ENCODE measurements around the gene ITGB2.

ITGB2 gene

DNA sequence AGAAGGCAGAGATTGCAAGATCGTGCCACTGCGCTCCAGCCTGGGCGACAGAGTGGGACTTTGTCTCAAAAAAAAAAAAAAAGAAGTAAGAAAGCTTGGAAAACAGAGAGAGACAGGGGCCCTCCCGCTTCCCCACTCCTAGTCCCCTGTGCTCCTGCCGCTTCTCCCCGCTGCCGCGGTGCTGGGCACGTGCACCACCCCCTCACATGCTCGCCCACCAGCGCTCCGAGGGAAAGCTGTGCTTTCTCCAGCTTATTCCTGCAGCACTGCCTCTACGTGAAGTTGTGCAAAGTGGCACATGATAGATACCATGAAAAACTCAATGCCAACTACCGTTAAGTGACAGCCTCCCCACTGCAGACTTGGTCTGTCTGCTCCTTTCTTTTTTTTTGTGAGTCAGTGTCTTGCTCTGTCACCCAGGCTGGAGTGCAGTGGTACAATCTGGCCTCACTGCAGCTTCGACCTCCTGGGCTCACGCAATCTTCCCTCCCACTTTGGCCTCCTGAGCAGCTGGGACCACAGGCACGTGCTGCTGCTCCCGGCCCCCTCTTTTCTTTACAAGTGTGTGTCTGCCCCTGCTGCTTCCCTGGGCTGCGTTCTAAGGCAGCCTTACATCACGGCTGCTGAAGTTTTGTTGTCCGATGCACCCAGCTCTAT is 34.6 kb upstream of the ITGB2 start:
- no peak for DNase-seq (ENCODE audit: low spot score)

DNA sequence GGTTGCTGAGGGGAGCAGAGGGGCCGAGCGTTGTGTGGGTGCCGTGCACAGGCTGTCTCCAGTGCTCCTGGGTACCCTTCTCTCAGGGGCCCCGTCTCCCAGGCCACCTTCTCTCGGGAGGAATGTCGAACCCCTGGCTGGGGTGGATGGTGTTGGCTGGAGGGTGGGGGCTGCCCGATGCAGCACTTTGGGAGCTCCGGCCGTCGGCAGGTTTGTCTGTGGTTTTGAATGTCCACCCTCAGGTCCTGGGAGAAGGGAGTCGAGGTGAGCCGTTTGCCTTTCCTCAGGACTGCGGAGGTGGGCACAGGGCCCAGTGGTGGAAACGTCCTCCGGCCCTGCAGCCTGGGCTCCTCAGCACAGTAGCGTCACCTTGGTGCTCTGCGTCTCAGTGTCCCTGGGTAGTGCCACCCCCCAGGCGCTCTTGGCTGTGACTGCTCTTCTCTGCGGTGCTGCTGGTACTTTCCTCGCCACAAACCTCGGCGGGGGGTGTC is 33.6 kb upstream of the ITGB2 start:
- DNase-seq (ENCODE audit: low spot score) = no peak

DNA sequence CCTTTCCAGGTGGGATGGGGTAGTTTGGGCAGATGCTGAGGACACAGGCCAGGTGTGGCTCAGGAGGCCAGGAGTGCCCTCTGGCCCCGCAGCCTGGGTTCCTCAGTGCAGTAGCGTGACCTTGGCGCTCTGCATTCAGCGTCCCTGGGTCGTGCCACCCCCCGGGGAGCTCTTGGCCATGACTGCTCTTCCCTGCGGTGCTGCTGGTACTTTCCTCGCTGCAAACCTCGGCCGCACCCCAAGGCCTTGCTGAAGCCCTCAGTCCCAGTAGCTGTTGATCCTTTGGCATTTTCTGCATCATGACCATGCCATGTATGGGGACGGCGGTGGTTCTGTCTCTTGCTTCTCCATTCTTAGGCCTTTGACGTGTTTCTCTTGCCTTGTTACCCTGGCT is 32.9 kb upstream of the ITGB2 start:
- DNase-seq (ENCODE audit: low spot score) = no peak

DNA sequence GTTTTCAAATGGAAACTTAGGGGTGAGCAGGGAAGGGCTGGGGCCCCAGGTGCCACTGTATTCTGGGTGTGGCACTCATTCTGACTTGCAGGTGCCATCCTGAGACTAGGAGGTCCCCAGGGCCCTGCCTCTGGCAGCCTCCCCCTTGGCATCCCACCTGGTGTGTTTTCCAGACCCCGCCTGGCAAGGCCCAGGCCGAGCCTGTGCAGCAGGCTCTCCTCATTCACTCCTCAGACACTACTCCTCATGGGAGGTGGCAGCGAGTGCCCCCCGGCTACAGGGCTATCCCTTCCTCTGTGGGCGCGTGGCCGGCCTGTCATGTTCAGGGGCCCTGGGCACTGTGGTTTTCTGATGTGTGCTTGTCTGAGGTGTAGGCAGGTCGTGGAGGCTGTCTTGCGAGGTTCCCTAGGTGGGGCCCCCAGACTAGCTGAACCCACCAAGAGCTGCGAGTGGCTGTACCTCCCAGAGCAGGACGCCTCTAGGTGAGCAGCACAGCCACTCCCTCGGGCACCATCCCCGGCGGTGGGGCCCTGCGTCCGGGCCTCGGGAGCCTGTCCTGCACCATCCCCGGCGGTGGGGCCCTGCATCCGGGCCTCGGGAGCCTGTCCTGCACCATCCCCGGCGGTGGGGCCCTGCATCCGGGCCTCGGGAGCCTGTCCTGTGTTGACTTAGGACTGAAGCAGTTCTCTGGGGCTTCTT is 32.4 kb upstream of the ITGB2 start:
- no peak for DNase-seq (ENCODE audit: low spot score)

DNA sequence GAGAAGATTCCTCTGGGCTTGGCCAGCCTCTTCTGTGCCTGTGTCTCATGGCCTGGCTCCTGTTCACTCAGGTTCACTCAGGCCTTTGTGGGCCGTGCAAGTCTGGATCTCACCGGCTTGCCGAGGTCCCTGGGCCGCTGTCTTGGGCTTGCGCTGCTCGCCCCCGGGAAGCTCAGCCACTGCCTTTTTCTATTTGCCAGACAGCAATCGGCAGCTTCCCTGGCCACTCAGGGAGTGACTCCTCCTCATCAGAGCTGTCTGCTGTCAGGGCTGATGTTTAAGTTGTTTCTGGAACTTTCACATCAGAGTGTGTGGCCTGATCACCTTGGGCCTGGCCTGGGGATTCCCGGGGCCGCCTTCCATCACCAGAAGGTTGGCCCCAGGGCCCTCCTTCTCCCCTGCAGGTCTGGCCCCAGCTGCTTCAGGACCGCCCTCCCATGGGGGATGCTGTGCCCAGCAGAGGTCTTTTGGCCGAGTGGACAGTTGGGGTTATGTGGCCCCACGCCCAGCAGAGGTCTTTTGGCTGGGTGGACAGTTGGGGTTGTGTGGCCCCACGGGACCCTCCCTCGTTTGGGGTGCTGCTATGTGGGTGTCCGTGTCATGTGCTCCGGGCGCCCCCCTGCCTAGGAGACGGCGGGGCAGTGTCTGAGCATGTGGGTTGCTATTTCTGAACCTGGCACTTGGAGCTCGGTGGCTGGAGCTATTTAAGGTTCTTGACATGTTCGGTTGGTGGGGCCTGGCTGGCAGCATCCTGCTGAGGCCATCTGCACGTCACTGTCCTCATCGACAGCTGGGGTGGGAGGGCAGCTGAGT is 31.6 kb upstream of the ITGB2 start:
- no peak for DNase-seq (ENCODE audit: low spot score)

DNA sequence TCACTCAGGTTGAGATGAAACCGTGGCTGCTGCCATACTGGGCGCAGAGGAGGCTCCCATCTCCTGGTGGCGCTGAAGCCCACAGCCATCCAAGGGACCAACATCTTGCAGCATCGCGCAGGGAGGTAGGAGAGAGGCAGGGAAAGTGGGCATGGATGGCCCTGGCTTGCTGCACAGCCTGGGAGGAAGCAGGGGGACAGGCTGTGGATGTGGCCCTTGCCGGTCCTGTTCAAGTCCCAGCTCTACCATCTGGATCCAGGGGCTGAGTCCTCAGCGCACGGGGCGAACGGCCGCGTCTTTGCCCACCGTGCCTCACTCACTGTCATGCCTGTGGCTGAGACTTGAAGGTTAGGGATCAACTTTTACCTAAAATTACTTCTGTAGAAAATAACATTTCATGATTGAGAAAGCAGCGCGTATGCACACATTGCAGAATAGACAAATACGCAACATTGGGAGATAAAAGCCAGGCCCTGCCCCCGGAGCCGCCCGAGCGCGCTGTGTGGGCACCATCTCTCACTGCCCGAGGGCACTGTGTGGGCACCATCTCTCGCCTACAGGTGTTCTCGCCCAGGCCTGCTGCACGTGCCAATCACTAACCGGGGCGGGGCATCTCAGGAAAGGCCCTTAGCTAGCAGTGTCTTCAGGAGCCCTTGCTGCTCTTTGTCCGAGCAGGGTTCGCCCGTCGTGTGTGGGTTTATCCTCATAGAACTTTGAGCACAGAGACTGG is 30.7 kb upstream of the ITGB2 start:
- DNase-seq (ENCODE audit: low spot score) = no peak

DNA sequence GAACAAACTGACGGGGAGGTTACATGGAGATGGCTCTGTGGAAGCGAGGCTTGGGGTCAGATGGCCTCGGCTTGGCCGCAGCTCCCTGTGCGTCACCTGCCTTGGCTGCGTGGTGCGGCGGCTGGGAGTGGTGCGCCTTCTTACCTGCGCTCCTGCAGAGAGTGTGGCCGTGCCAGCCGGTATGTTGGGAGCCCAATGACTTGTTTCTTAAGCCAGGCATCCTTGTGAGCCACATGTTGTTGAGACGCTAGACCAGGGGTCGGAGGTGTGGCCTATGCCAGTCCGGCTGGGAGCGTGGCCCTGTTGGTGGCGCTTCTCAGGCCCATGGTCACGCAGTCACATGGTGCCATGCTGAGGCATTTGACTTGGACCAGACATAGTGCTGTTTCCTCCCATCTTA is 29.7 kb upstream of the ITGB2 start:
- DNase-seq (ENCODE audit: low spot score) = no peak

DNA sequence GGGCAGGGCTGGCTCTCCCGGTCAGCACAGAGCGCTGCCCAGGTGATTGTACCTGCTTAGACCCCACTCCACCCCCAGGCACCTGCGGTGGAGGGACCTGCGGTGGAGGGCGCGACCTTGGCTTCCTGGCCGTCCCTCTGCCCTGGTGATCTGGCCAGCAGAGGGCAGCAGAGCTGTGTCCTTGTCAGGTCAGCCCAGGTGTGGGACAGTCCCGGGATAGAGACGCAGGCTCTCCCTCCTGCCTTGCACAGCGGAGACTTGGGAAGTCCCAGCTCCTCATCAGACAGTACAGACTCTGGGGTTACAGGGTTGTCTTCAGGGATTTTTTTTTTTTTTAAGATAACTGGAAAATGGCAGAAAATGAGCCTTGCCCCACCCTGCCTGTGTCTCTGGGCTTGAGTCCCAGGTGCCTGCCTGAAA is 29.1 kb upstream of the ITGB2 start:
- peak; percentile 88 for DNase-seq (ENCODE audit: low spot score)

DNA sequence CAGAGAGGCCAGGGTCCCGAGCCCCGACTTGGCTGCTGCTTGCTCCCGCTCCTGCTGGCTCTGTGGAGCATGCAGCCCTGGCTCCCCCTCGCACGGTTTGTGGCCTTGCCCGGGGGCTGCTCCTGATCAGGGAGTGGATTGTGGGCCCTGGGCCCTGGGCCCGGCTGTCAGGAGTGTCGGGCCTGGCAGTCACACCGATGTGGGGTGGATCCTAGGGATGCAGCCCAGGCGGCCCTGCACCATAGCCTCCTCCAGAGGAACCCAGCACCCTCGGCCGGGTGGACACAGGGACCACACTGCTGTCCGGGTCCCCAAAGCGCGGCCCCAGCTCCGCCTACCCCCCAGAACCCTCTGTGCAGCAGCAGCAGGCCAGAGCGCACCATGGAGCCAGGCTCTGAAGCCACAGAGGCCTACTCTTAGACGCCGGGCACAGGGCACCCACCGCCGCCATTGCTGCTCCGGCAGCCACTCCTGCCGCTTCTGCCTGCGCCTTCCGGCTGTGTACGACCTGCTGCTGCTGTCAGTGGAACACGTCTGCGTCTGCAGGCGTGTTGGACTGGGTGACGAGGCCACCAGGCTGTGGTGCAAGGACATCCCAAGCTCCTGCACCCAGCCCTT is 28.6 kb upstream of the ITGB2 start:
- no peak for DNase-seq (ENCODE audit: low spot score)

DNA sequence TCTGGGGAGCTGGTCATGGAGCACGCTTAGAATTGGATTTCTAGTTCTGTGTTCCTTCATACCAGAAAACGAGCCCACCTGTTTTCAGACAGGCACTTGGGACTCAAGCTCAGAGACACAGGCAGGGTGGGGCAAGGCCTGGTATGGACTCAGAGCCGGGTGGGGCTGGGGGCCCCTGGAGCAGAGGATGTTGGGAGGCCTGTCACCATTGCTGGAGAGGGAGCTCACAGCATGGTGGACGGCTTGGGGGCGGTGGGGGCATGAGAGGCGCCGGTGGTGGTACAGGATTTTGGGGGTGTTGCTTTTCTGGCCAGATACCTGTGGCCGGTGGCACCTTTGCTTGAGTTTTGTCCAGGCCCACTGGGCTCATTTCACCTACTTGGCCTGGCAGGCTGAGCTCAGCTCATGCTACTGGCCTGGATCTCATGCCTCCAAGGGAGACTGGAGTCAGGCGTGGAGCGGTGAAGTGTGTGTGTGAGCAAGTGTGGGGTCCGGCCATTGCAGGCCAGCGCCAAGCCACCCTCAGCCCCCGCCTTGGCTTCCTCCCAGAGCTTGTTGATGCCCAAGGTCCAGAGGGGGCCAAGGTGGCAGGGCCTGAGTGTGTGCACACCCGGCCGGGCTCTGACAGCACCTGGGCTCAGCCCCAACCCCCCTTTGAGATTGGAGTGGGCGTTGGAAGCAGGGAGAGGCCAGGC is 27.9 kb upstream of the ITGB2 start:
- DNase-seq (ENCODE audit: low spot score) = no peak

DNA sequence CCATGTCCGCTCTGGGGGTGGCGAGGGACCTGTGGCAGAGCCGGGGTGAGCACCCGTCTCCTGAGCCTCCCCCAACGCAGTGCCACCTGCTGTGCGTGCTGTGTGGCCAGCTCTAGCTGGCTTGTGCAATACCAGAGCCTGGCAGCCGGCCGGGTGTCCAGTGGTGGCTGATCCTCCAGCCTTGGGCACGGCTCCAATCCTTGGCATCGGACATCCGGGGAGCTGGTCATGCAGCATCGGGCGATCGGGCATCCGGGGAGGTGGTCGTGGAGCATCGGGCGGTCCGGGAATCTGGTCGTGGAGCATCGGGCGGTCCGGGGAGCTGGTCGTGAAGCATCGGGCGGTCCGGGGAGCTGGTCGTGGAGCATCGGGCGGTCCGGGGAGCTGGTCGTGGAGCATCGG is 27.2 kb upstream of the ITGB2 start:
- no peak for DNase-seq (ENCODE audit: low spot score)

DNA sequence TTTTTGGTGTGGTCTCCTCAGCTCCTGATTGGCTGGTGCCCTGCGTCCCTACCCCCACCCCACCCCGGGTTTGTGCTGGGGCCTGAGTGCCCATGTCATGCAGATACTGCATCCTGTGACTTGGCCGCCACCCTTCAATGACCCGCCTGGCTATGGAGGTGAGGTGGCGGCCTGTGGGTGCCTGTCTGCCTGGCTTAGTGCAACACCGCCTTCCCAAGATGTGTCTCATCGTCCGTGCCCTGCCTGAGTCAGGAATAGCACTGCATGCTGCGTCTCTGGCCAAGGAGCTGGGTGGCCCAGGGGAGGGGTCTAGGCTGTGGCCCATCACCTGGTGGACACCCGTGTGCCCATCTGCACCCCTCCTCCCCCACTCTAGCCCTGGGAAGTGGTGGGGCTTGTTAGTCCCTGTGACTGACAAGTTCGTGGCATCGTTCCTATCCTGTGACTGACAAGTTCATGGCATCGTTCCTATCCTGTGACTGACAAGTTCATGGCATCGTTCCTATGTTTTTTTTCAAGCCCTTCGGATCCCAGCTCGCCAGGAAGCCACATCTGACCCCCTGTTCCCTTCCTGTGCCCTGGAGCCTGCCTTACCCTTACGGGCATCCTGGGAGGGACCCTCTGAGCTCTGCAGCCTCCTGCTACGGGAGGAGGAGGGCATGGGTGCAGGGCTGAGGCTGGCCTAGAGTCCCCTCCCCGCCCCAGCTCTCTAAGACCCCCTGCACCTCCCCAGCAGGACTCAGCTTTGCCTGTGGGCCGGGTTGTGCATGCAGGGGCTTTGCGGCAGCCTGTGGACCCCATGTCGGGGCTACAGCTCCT is 26.6 kb upstream of the ITGB2 start:
- DNase-seq (ENCODE audit: low spot score) = no peak

DNA sequence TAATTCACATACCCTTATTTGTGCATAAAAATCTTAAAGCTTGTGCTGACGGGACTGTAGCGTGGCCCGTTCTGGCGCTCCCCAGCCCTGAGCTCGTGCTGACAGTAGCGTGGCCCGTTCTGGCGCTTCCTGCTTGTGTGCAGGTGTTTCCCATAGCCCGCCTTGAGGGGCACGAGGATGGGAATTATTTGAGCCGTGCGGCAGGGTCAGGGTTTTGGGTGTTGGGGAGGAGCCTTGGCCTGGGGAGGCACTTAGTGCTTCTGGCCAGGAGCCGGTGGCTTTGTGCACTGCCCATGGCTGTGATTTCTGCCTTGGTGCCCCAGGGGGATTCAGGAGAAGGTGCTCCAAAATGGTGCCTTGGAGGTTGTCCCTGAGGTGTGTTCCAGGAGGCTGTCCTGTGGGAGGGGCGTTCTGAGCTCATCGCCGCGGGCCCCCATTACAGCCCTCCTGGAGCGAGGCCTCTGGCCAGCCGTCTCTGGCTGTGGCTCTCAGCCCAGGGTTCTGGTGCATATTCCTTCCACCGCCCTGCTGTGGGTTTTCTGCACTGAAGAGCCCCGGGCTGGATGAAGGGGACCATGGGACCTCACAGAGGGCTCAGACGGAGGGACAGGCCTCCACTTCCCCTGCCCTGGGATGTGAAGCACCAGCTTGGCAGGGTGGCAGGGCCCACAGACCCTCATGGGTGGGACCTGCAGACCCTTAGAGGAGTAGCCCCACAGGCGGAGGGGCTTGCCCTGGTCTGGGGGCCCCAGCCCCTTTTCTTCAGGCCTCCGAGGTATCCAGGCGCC is 25.7 kb upstream of the ITGB2 start:
- no peak for DNase-seq (ENCODE audit: low spot score)

DNA sequence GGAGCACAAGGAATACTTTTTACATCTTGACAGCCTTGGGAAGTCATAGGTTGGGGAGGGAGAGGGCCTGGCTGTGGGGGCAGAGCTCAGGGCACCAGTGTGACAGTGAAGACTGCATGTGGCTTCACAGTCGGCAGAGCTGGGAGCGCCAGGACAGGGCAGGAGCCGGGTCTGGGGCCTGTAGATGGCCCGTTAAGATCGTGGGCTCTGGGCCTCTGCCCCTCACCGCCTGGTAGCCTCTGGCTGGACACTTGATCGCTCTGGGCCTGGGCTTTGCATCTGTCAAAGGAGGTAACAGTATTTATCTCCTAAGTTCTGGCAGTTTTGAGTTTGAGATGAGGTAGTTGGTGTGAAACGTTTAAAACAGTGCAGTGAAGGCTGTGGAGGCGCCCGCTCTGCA is 23.9 kb upstream of the ITGB2 start:
- no peak for DNase-seq (ENCODE audit: low spot score)

DNA sequence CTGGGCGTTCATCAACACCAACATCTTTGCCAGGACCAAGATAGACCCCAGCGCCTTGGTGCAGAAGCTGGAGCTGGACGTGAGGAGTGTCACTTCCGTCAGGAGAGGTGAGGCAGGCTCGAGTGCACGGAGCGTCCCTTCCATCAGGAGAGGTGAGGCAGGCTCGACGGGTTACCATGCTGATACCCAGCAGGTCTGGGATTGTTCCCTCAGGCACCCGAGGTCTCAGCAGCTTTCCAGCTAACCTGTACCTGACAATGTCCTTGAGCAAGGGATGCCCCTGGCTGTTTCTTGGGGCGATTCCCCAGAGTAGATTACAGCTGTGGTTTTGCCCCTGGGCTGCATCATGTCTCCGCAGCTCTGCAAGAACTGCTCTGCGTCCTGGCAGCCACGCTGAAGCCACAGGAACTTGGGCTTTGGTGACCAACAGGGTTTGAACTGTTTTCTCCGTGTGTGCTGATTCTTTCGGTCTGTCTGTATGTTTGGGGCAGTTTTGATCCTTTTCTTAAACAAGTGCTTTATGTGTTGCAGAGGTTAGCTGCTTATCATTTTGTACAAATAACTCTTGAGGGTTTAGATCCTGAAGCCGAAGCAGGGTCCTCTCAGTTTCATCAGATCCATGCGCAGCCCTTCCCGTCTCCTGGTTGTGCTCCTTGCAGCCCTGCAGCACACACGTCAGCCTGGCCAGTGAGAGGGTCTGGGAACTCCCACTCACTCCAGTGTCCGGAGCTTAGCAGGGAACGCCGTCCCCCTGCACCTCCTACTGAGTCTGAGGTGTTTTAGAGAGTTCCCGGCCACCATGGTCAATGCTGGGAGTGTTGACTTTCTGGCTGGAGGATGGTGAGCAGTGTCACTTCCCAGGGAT is 23.2 kb upstream of the ITGB2 start:
- DNase-seq (ENCODE audit: low spot score) = no peak

DNA sequence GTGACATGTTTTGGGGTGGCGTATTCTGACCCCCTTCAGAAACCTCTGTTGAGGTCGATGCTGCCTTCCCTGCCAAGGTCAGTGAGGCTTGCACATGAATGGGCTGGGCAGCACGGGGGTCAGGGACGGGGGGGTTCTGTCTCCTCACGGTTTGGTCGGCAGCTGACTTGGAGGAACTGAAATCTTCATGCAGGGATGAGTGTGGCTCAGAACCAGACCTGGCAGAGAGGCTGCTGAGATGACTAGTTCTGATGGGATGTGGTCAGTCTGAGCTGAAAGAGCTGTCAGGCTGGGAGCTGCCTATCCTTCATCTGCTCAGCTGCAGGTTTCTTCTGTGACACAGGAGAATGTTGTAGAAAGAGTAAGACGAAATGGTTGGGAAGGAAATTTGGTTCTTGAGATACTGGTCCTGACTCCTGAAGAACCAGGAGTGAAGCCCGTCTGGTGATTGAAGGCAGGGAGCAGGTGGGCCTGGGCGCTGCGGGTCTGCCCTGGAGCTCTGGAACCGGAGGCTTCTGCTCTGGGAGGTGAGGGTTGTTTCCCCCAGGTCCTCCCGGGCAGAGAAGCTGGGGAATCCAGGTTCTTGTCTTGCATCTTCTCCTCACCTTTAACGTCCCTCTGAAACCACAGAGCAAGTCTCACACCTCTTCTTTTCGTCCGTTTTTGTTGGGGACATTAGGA is 22.4 kb upstream of the ITGB2 start:
- DNase-seq (ENCODE audit: low spot score) = no peak

DNA sequence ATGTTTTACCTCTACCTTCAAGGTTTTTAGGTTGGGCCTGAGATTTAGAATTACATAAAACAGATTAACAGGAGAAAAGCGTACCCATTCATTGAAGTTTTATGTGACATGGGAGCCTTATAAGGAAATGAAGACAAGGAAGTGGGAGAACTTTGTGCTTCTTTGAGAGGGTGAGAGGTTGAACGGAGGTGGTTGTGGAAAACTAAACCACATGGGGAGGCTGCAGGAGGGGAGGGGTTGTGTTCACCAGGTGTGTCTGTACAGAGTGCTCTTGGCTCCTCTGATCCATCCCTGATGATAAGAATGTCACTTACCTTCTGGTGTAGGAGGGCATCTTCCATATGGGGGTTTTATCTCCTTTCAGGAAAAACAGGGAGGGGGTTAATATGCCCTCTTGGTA is 21.9 kb upstream of the ITGB2 start:
- DNase-seq (ENCODE audit: low spot score) = no peak

DNA sequence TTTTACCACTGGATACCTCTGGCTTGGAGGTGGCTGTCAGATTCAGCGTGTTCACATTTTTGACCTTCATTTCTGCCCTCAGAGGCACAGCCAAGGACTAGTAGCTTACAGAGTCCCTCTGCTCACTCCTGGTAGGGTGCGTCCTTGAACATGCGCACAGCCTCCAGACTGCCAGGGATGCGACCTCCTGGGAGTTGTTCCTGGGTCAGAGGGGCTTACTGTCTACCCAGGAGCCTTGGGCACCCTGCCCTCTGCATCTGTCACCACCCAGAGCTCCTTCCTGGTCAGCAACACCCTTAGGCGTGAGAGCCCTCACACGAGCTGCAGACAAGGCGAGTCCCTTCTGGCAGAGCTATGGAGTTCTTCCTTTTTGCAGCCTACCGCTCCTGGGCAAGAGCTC is 20.9 kb upstream of the ITGB2 start:
- no peak for DNase-seq (ENCODE audit: low spot score)
